Left cardiac atrium (tissue), 4 donors: Measurements from ENCODE around the gene KLK13. TPM values are rescaled to one million over a fixed set of nuclear protein-coding genes. Genes with fewer than 3 reads are reported as not detected.

Experiments used
- ATAC-seq, 2 donors: fragments of 200-7000 bp; cut with Tn5 transposase; one replicate each; pipeline ENCODE4 v1.9.1; 2020; ENCODE audit warnings: mild to moderate bottlenecking in 2 of 2, moderate library complexity in 2 of 2
- DNase-seq: peaks from one replicate; pipeline ENCODE4 v3.0.0-alpha.2; 2020
- intact Hi-C, 2 donors: fragments of 100-400 bp; cut with DNase I; formaldehyde crosslinking; loops; one replicate each; pipeline versions ENCODE4 v1.14.1 to v1.15.1; 2022 to 2023
- total RNA-seq, 2 donors: library from RNA; stranded (reverse); fragmentation: NEBNext Ultra II Directional; extraction: Animal tissue kit (Norgen Biotek cat#: 25700); gene quantifications; one replicate each; pipeline ENCODE4 v1.2.1, GENCODE V29; 2021
- donor health status: DM: no; HTN: yes; CAD: no.
- donor health status: DM: no; HTN: yes; CAD: no; lungs with severe emphysema.
- donor health status: DM: yes; HTN: yes; CAD: no.
- donor health status: Dilated cardiomyopathy.

Gene KLK13
- total RNA-seq, 2 donors from 2014 or later: 0.65 TPM; not detected in 1

DNA sequence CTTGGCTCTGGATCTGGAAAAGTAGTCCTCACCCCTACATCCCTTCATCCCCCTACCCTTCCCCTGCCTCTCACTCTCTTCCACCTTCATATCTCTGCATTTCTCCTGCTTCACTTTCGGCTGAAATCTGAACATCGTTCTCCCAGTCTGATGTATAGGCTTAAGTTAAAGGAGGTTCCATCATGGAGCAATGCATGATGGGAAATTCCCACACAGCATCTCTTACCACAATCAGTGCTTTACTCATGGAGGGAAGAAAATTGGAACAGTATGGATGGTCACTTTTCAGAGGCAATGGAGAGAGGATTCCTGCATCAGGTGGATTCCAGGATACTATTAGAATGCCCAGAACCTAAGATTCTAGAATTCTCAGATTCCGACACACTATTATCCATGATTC lies 57.4 kb downstream of the KLK13 start:
- DNase-seq (no peak), ATAC-seq (no peak)
- intact Hi-C loops: no loop called here

DNA sequence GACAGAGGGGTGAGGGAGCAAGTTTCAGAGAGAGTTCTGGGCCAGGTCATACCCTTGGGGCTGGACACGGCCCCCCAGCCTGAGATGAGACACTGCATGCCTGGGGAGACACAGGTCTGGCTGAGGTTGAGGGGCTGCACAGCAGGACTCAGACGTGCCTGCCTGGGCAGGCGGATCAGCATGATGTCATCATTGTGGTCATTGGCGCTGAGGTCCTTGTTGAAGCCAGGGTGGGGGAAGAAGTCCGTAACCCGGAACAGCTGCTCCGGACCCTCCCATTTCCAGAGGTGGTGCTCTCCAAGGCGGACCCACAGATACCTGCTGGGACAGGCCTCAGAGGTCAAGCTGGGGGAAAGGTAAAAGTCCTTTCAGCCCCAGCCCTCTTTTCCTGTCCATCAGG lies 58.5 kb downstream of the KLK13 start:
- intact Hi-C loops: no loop called here
- DNase-seq (no peak), ATAC-seq (no peak)

Other genes starting within 250 kb of the KLK13 start
- gene KLK1, start 241.3 kb downstream of the KLK13 start, total RNA-seq: under 1 TPM in 1 of 2 donors, not detected in 1; 0.27 TPM
- gene KLK15, start 231.5 kb downstream of the KLK13 start, total RNA-seq: not detected
- gene KLK3, start 210.2 kb downstream of the KLK13 start, total RNA-seq: not detected
- gene KLK2, start 191.7 kb downstream of the KLK13 start, total RNA-seq: not detected
- not detected for gene KLK4, start 153.7 kb downstream of the KLK13 start, total RNA-seq
- gene KLK5, start 112.1 kb downstream of the KLK13 start, total RNA-seq: under 1 TPM in 1 of 2 donors, not detected in 1; 0.42 TPM
- not detected for gene KLK6, start 95.5 kb downstream of the KLK13 start, total RNA-seq
- under 1 TPM in 1 of 2 donors, not detected in 1; 0.16 TPM for gene KLK7, start 81.2 kb downstream of the KLK13 start, total RNA-seq
- under 1 TPM in 1 of 2 donors, not detected in 1; 0.53 TPM for gene KLK8, start 63.5 kb downstream of the KLK13 start, total RNA-seq
- gene KLK10, start 45.4 kb downstream of the KLK13 start, total RNA-seq: under 1 TPM; 0.26 to 0.32 TPM
- gene KLK11, start 38.5 kb downstream of the KLK13 start, total RNA-seq: 1 to 10 TPM; 1.7 to 2.6 TPM
- not detected for gene KLK12, start 30.1 kb downstream of the KLK13 start, total RNA-seq
- under 1 TPM; 0.21 to 0.31 TPM for gene KLK14, start 17.8 kb upstream of the KLK13 start, total RNA-seq
- 1 to 10 TPM; 5.3 to 6.0 TPM for gene CTU1, start 43.3 kb upstream of the KLK13 start, total RNA-seq
- gene SIGLEC9, start 59.8 kb upstream of the KLK13 start, total RNA-seq: 1 to 10 TPM; 5.1 to 6.6 TPM
- 1 to 10 TPM; 1.6 to 2.2 TPM for gene SIGLEC7, start 77.2 kb upstream of the KLK13 start, total RNA-seq
- 10 to 100 TPM in 1 of 2 donors, 1 to 10 TPM in 1; 3.2 to 11.4 TPM for gene CD33, start 160.0 kb upstream of the KLK13 start, total RNA-seq
- gene SIGLECL1, start 186.0 kb upstream of the KLK13 start, total RNA-seq: not detected
- gene IGLON5, start 246.6 kb upstream of the KLK13 start, total RNA-seq: under 1 TPM in 1 of 2 donors, not detected in 1; 0.16 TPM